Epidermal melanocyte (primary cell): ENCODE results near the gene LARGE2.
"Not testable (repeated sequence)": the region's sequence is repeated elsewhere in the genome, so short reads cannot be mapped to it uniquely, and the experiment has no call there.

ENCODE experiments used
- DNase-seq: peaks from one replicate; pipeline ENCODE4 v3.0.0; 2011; ENCODE audit warnings: low spot score; ENCODE audit not compliant: insufficient read length

The LARGE2 gene

GRCh38 chr11:45895553-45896259 is 26.8 kb upstream of the LARGE2 start:
- no peak for DNase-seq

DNA sequence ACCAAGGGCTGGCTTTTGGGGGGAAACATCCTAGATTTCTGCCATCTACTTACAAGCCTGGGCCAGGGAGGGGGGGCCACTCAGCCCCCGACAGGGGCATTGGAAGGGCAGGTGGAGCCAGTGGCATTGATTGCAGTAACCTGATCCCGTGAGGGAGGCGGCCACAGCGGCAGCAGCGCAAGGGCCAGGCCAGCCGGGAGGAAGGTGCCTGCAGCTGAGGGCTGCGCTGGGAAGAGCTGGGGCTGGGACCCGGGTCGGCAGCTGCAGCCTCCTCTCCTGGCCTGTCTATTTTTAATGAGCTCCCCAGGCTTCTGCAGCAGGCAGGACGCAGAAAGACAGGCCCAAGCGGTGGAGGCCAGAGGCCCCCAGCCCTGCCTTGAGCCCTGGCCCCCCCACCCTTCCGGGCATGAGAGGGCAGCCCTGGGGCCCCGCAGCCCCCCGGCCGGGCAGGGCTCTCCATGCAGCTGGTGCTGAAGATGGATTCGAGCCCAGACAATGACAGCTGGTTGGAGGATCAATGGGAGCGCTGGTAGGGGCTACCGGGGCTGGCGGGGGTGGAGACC is 26.0 kb upstream of the LARGE2 start:
- no peak for DNase-seq

DNA sequence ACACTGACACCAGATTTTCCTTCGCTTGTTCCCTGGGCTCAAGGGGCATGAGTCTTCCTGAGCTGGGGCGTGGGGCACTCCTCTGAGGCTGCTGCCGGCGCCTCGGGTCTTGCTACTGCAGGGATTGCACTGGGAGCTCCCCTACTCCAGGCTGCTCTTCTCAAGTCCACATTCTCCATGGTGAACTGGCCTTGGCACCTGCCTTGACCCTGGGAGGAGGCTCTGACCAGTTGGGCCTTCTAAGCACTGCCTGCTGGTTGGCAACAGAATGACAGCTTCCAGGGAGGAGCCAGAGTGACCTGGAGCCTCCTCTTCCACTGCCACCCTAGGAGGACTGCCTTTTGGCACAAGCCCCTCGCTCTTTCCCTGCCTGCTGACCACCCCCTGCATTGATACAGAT is 24.9 kb upstream of the LARGE2 start:
- no peak for DNase-seq

DNA sequence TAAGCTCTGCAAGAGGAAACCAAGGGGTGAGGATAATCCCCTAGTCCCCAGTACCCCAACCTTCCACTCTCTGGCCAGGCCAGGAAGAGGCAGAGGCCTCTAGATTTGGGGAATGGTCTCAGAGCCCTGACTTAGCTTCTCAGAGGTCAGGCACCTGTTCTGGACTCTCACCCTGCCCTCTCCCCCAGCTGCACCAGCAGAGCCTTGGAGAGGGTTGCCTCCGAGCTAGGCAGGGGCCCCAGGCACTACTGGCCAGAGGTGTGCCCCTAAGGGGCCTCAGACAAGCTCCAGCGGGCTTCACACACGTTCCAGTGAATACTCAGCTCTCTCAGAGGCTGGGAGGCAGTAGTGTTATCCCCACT is 23.4 kb upstream of the LARGE2 start:
- DNase-seq, result no peak

- DNase-seq, result peak; percentile 80
Measured at GRCh38 chr11:45899448-45900174, 22.8 kb upstream of the LARGE2 start.

GRCh38 chr11:45900175-45900800 is 22.2 kb upstream of the LARGE2 start:
- DNase-seq, result not testable (repeated sequence)

DNA sequence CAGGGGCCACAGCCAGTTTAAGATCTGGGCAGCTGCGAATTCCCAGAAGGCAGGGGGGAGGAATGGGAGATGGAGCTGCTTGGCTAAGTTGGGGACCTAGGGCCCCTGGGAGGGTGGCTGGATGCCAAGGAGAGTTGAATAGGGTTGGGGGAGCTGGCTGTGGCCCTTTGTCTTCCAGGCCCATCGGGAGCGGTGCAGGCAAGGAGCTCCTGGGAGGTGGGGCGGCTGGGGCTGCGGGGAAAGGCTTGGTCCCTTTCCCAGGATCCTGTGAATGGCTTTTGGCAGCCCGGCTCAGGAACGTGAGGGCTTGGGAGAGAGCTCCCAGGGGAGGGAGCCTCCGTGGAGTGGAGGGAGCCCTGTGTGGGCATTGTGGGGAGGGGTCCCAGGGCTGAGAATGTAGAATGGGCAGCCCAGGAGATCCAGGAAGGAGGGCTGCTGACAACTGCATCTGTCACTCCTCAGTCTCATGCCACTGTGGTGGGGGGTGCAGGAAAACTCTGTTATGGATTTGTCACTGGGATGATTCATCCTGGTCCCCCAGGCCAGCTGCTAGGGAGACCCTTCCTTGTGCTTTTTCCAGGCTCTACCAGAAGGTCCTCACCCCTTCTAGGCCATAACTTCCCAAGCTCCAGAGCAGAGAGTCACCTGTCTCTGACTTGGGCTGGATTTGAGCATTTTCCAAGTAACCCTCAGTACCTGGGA is 21.4 kb upstream of the LARGE2 start:
- no peak for DNase-seq

DNA sequence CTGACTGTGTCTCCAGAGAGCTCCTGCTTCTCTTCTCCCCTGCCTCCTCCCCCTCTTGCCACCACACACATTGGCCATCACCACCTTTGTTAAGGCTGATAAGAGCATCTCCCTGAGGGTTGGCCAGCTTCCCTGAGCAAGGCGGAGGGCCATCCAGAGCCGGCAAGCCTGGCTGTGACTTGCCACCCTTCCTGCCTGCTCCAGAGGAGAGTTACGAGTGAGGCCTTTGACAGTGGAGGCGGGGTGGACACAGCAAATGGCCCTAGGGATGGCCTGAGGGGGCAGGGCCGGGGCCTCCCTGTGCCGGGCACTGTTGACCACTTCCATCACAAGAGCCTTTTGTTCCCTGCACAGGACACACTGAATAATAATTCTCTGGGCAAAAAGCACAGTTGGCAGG is 20.8 kb upstream of the LARGE2 start:
- no peak for DNase-seq

DNA sequence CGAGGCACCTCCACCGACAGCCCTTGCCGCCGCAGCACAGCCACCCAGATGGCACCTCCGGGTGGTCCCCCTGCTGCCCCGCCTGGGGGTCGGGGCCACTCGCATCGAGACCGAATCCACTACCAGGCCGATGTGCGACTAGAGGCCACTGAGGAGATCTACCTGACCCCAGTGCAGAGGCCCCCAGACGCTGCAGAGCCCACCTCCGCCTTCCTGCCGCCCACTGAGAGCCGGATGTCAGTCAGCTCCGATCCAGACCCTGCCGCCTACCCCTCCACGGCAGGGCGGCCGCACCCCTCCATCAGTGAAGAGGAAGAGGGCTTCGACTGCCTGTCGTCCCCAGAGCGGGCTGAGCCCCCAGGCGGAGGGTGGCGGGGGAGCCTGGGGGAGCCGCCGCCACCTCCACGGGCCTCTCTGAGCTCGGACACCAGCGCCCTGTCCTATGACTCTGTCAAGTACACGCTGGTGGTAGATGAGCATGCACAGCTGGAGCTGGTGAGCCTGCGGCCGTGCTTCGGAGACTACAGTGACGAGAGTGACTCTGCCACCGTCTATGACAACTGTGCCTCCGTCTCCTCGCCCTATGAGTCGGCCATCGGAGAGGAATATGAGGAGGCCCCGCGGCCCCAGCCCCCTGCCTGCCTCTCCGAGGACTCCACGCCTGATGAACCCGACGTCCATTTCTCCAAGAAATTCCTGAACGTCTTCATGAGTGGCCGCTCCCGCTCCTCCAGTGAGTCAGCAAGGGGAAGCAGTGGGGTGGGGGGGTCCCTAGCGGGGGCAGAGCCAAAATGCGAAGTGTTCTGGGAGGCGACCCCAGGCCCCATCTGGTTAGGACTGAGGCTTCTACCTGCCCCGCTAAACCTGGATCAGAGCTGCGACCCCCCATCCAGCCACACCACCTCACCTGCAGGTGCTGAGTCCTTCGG is 19.7 kb upstream of the LARGE2 start:
- no peak for DNase-seq

DNA sequence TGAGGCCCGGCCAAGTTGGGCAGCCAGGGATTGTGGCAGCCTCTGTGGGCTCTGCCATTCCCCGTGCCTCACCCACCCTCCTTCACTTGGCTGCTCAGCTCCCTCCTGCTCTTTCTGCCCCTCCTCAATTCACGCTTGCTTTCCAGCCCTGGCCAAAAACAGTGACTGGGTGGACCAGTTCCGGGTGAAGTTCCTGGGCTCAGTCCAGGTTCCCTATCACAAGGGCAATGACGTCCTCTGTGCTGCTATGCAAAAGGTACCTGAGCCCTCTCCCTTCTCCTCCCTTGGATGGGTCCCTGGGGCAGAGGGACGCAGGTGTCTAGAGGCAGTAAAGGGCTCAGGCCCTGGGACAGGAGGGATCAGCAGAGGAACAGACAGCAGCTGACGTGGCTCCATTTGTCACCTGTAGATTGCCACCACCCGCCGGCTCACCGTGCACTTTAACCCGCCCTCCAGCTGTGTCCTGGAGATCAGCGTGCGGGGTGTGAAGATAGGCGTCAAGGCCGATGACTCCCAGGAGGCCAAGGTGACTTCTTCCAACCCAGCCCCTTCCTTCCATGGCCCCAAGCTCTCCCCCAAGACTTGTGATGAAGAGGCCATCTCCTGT is 18.0 kb upstream of the LARGE2 start:
- DNase-seq, result no peak

DNA sequence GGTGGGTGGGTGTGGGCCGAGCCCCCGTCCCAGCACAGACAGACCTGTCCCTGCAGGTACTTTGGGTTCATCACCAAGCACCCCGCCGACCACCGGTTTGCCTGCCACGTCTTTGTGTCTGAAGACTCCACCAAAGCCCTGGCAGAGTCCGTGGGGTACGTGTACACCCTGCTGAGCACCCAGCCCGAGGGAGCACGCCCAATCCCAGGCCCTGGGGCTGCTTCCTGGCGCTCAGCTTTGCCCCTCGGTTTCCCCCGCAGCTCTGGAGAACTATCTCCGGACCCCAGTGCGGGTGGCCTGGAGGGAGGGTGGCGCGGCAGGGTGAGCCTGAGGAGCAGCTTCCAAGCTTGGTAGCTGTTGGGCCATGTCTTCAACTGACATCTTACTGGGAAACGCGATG is 17.4 kb upstream of the LARGE2 start:
- DNase-seq, result no peak

DNA sequence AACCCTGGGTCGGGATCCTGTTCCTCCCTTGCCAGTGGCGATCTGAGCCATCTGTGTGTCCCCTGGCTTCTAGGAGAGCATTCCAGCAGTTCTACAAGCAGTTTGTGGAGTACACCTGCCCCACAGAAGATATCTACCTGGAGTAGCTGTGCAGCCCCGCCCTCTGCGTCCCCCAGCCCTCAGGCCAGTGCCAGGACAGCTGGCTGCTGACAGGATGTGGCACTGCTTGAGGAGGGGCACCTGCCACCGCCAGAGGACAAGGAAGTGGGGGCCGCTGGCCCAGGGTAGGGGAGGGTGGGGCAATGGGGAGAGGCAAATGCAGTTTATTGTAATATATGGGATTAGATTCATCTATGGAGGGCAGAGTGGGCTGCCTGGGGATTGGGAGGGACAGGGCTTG is 16.9 kb upstream of the LARGE2 start:
- DNase-seq, result not testable (repeated sequence)

- DNase-seq, result no peak
Measured at GRCh38 chr11:45906096-45906682, 16.3 kb upstream of the LARGE2 start.

DNA sequence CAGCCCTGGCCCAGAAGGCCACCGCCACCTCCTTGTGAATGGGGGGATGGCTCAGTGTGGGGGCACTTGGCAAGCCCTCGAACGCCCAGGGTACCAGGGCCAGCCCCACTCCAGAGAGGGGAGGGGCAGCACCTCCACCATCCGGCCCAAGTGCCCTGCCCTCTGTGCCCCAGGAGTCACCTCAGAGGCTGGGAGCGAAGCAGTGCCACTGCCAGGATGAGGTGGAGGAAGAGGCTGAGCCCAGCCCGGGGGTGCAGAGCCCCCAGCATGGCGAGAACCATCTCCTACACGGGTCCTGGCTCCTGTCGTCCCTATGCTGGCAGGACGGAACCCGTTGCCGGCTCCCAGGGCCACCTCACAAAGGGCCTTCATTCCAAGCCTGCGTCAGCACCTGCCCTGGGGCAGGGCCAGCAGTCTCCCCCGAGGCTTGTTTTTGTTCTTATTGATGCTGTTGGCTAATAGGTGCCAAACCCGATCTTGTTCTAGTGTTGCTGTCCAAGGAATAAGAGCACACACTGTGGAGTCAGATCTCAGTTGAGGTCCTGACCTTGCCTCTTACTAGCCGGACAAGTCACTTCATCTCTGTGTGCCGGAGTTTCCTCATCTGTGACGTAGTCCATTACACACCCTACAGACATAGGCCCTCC is 15.4 kb upstream of the LARGE2 start, which contains the start of gene FREY1:
FREY1 (minus strand) TSS at position 307 of the 647 bp plus-strand sequence; CDS start at position 281, 26 bp downstream.
- DNase-seq, result no peak

DNA sequence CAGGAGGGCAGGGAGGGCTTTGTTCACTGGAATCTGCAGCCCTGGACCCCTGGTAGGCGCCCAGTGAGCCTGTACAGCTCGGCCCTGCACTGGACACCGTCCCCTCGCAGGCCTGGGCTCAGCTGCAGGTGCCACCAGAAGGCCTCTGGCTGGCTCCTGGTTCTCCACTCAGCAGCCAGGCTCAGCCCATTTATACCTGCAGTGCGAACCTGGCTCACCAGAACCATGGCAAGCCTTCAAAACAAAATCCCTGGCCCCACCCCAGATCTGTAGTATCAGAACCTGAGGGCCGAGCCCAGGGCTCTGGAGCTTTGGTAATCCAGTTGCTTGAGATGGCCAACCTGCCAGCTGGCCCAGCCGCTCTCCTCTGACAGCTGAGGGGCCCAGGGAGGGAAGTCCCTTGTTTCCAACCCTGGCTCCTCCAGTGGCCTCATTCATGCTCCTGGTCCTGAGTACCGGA is 14.5 kb upstream of the LARGE2 start:
- DNase-seq, result no peak

- DNase-seq, result no peak
Measured at GRCh38 chr11:45909594-45910475, 12.6 kb upstream of the LARGE2 start.

- no peak for DNase-seq
Measured at GRCh38 chr11:45910623-45911022, 11.8 kb upstream of the LARGE2 start.

GRCh38 chr11:45913514-45913913 is 8.9 kb upstream of the LARGE2 start:
- DNase-seq, result no peak
